ENCODE data around the gene RMRP.
A peak's percentile ranks its signal among the peaks of the same experiment; 100 is the strongest.

The RMRP gene

GRCh38 chr9:35666549-35666948 lies 8.7 kb upstream of the RMRP start:
- no peak for DNase-seq

GRCh38 chr9:35666045-35666444 lies 8.2 kb upstream of the RMRP start:
- DNase-seq, result no peak

DNA sequence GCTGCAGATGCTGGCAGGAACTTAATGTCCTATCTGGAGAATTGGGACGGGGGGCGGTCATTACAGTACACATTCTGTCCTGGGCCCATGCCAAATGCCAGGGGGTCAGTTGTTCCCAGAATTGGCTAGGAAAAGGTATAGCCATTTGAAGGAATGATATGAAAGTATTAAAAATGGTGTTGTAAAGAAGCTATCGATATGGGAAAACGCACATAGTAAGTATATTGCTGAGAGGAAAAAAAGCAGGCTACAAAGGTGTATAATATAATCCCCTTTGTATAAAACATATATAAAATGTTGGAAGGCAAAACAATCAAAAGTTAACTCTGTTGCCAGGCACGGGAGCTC lies 7.6 kb upstream of the RMRP start:
- DNase-seq, result no peak

DNA sequence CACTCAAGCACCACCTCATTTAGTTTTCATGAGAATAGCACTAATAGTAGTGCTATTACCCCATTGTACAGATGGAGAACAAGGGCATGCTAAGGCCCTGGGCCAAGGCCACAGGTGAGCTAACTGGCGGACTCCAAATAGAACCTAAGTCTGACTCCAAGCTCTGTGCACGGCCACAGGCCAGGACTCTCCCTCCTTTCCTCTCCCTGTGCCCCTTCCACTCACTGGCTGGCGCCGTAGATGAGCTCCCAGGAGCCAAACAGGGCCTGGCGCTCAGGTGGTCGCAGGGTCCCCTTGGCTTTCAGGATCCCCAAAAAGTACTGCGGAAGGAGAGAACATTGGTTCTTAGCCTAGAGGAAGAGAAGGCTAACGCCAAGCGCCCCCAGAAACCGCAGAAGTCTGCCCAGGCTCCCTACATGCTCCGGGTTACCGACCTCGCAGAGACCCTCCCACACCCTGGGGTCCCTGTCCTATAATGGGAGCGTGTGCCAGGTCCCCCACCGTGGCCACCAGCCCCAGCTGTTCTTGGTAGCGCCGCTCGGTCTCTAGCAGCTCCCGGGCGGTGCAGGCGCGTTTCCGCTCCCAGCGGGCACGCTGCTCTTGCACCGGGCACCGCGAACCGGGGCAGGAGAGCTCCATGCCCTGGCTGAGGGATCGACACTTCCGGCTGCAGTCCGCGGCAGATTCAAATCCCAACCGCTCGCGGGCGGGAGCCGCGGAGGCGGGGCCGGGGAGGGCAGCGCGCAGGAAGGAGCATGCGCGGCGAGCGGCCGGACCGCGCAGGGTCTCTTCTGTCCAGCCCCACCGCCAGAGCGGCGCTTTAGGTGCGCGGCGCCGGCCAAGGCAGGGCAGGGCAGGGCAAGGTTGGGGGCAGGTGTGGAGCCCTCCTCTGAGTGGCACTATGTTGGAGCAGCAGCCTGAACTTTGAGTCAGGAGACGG lies 7.0 kb upstream of the RMRP start, which contains the start of gene ARHGEF39:
Gene ARHGEF39, minus strand, starts transcription at position 665 of the 940 bp plus-strand sequence. Its CDS starts 26 bp downstream, at position 639.
- peak in 54 of 58 donors; percentile 12 to 75 (median 52) for DNase-seq

- DNase-seq, result no peak
These were observed 4.6 kb upstream of the RMRP start for GRCh38 chr9:35662437-35662836.

DNA sequence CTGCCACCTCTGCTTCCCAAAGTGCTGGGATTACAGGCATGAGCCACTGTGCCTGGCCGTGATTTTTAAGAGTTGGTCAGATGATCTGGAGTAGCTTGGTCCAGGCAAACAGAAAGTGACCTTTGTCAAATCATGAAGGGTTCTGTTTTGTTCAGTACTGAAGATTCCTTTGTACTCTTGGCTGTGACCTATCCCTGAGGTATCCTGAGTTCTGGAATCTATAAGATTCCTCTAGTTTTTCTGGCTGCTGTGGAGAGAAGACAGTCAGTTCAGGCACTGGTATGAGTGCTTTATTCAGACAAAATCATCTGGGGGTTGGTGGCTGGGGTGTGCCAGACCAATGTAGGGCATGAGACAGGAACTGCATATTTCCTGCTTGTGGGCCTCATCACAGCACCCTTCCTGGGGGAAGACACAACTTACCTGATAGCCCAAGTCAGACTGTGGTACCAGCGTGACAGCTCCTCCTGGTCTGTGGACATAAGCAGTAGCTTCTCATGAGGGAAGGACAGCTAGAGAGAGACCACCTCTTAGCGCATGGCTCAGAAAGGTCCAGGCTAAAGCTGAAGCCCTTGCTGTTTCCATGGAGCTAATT lies 4.0 kb upstream of the RMRP start:
- DNase-seq, result no peak

GRCh38 chr9:35660966-35661415 lies 3.2 kb upstream of the RMRP start:
- DNase-seq, result peak in 11 of 58 donors; percentile 4 to 41 (median 14)

DNA sequence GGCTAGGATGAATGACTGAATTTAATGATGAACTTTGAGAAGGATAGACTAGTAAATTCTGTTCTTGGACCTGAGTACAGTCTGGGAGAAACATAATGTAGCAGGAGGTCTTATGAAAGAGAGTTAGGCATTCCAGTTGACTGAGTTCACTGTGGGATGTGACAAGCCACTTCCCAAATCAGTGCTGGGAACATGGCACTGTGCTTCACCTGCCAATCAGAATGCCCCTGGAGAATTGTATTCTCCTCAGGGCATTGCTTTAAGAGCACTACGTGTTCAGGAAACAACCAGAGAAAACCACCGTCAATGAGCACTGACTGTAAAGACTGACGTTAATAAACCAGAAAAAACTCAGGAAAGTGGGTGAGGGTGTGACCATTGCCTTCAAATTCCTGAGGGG lies 1.5 kb upstream of the RMRP start:
- DNase-seq, result no peak

DNA sequence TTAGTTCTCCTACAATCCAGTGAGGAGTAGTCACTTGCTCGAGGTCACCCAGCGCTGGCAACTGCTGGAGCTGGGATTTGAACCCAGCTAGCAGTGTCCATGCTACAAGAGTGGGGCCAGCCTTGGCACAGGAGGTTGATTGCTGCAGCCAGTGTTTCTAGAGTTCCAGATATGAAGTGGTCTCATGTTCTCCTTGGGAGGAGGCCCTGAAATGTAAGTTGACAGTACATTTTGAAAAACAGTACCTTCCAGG lies 1.1 kb upstream of the RMRP start:
- peak in 11 of 58 donors; percentile 5 to 48 (median 19) for DNase-seq

DNA sequence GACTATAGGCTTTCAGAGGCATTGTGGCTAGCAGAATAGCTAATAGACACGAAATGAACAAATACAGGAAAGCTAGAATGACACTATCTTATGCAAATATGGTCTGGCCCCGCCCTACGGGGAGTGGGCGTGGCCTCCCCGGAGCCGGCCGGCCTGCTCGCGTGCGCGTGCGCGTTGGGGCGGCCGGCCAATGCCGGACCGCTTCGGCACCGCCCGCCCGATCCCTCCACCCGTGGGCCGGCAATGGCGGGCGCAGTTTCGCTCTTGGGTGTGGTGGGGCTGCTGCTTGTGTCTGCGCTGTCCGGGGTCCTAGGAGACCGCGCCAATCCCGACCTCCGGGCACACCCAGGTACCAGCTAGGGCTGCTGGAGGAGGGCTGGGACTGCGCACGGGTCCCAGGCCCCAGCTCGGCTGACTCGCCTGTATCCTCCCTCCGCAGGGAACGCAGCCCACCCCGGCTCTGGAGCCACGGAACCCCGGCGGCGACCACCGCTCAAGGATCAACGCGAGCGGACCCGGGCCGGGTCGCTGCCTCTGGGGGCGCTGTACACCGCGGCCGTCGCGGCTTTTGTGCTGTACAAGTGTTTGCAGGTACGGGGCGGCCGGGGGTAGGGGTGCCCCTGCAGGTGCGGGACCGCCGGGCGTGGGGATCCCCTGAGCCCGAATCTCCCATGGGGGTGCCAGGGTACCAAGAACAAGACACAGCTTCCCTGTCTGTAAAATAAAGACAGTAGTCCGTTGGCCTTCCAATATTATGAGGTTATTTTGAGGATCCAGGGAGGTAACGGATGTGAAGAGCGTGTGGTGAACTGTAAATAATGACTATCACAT lies 533 bp upstream of the RMRP start, which contains the start of gene CCDC107:
Gene CCDC107, plus strand, starts transcription at position 156 of the 831 bp plus-strand sequence. Its CDS starts 88 bp downstream, at position 244.
- peak in 57 of 58 donors; percentile 30 to 93 (median 78) for DNase-seq

GRCh38 chr9:35656831-35657545 lies 831 bp downstream of the RMRP start:
- DNase-seq, result peak in 5 of 58 donors; percentile 18 to 76 (median 54)

GRCh38 chr9:35656348-35656747 lies 1.5 kb downstream of the RMRP start:
- DNase-seq, result no peak

DNA sequence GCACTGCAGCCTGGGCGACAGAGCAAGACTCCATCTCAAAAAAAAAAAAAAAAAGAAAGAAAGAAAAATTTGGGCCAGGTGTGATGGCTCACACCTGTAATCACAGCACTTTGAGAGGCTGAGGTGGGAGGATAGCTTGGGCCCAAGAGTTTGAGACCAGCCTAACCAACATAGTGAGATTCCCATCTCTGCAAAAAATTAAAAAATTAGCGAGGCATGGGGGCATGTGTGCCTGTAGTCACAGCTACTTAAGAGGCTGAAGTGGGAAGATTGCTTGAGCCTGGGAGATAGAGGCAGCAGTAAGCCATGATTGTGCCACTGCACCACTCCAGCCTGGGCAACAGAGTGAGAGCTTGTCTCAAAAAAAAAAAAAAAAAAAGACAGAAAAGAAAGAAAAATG lies 4.2 kb downstream of the RMRP start:
- DNase-seq, result no peak

GRCh38 chr9:35652829-35653209 lies 5.0 kb downstream of the RMRP start:
- DNase-seq, result no peak

- no peak for DNase-seq
These were observed 5.6 kb downstream of the RMRP start for GRCh38 chr9:35651956-35652828.

- DNase-seq, result no peak
These were observed 7.3 kb downstream of the RMRP start, which contains the start of gene SIT1 for GRCh38 chr9:35650341-35651158. TSS of gene SIT1 (minus strand) at chr9:35650931. CDS start at chr9:35650853, 78 bp downstream.

DNA sequence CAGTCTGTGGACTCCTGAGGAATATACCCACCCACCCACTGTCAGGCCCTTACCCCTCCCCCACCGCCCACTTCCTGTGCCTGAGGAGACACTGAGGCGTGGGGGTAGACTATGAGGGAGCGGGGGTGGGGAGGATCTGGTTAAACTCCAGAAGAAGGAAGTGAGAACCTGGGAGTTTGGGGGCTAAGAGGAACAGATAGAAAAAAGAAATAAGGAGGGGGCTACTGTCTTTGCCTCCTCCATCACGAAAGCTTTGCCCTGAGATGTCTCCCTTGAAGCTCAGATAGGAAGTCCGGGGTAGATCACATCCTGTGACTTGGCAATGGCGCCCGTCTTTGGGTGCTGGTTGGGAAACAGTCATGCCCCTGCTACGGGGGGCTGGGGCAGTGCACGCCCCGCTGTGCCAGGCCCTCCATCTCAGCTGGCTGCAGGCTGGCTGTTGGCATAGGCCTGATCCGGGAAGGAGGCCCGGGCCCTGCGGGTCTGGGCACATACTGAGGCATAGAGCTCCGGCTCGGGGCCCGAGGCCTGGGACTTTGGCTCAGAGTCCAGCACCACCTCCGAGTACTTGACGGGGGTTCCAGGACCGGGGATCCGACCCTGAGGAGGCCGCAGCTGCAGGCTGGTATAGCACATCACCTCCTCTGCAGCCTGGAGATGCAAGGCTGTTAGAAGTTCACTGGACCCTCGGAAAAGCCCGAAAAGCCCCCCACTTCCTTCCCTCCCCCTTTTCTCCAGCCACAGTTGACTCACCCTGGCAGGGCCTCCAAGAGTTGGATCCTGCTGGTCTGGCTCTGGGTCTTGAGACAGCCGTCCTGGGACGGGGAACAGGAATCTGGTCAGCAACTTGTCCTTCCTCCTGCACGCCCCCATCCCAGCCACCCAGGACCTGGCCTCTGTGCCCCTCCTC lies 8.1 kb downstream of the RMRP start:
- peak in 15 of 58 donors; percentile 2 to 64 (median 13) for DNase-seq

Measured in anterior cingulate cortex (tissue), 58 donors.